Measurements from ENCODE around the gene TFAP2A.

The TFAP2A gene

DNA sequence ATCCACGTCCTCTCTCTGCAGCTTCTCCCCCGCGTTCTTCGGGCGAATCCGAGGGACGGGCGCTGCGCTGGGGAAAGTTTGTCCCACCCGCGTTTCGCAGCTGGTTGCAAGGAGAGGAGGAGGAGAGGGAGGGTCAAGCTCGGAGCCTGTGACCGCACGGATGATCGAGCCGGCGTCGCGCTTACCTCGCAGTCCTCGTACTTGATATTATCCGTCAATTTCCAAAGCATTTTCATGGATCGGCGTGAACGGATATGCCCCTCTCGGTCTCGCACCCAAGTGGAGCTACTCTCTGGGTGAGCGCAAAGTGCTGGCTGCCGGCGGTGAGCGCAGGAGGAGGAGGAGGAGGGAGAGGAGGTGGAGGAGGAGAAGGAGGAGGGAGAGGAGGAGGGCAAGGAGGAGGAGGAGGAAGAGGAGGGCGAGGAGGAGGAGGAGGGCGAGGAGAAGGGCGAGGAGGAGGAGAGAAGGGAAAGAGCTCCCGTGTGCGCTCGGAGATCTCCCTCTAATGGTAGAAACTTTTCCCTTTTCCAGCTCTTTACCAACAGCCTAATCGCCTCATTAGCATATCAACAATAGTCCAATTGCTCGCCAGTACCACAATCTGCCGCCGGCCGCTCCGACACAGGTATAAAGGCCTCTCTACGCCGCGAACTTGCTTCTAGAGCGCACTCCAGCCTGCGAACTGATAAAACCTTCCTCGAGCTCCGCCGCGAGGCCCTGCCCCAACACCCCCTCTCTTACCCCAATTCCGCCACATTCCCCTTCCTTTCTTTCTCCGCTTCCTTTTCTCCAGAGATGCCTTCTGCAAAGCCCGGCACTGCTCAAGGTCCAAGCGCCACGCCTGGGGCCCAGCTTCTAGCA, at the start of gene TFAP2A:
Gene TFAP2A, minus strand, starts transcription at position 319 of the 861 bp plus-strand sequence. Its CDS starts 83 bp downstream, at position 236.
- DNase-seq: no peak

DNA sequence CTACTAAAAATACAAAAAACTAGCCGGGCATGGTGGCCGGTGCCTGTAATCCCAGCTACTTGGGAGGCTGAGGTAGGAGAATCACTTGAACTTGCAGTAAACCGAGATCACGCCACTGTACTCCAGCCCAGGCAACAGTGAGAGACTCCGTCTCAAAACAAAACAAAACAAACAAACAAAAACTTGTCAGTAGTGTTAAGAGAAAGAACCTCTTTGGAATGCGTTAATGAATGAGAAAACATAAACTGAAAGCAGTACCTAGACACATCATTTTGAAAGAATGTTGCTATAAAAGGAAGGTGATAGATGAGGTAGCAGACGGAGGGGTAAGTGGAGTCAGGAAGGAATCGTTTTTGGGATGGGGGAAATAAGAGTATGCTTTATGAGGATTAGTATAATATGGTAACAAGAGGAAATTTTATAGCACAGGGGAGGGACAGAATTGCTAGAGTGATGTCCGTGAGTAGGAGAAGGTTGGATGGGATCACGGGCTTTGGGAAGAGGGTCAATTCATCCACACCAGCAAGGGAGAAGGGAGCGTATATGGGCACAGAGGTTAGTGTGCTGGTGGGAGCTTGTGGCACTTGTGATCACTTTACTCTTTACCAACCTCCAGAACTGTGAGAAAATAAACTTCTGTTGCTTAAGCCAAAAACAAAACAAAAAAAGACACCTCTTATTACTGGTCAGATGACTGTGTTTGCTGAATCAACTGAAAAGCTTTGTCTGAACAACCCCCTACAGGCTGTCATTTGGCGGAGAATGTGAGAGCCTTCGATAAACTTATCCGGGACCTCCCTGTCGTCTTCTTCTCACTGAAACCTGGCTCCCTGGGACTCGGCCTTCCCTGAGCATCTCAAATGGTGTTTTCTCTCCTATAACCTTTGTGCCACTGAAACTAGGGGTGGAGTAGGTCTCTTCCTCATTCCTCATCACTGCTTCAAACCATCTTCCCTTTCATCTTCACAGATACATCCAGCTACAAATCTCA, 48.9 kb upstream of the TFAP2A start:
- no peak for DNase-seq

DNA sequence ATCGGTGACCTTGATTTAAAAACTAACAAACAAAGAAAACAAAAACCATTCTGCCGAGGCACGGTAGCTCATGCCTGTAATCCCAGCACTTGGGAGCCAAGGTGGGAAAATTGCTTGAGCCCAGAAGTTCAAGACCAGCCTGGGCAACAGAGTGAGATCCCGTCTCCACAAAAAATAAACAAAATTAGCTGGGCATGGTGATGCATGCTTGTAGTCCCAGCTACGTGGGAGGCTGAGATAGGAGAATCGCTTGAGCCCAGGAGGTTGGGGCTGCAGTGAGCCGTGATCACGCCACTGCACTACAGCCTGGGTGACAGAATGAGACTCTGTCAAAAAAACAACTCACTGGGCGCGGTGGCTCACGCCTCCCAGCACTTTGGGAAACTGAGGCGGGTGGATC, 48.2 kb upstream of the TFAP2A start:
- no peak for DNase-seq

- DNase-seq: no peak
Measured at GRCh38 chr6:10461850-10462249, 47.0 kb upstream of the TFAP2A start.

DNA sequence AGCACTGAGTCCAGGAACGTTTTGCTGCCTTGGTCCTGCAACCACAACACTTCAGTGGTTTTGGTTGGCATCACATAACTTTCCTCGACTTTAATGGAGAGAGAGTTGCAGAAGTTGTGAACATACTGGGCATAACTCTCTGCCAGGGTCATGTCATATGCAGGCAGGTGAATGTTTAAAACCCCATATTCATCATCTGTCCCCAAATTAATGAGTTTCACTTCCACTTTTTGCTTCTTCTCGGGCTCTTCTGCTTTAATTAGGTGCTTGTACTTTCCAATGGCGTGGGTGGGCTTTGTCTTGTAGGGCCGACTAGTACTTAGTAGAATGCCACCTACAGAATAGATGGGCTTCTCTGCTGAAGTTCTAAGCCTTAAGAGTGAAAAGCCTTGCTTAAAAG, 45.2 kb upstream of the TFAP2A start:
- no peak for DNase-seq

DNA sequence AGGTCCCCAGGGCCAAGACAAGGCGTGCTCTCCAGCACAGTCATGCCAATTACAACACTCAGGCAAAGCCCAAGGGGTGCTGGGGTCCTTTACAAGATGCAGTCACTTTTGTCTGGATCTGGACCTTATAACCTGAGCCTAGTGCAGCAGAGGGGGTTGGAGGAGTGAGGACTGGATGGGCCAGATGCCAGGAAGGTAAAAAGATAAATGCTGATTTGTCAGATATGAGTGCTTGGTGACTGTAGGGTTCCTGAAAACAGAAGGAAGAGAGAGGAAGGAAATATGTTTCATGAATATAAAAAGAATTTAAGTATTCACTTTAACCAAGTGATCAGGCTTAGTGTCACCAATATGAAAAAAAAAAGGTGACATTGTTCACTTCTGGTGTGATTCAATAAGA, 43.4 kb upstream of the TFAP2A start:
- DNase-seq: no peak

- DNase-seq: no peak
Measured at GRCh38 chr6:10453596-10453995, 38.7 kb upstream of the TFAP2A start.

- no peak for DNase-seq
Measured at GRCh38 chr6:10451828-10452509, 37.1 kb upstream of the TFAP2A start.

GRCh38 chr6:10451394-10451793, 36.5 kb upstream of the TFAP2A start:
- DNase-seq: no peak

DNA sequence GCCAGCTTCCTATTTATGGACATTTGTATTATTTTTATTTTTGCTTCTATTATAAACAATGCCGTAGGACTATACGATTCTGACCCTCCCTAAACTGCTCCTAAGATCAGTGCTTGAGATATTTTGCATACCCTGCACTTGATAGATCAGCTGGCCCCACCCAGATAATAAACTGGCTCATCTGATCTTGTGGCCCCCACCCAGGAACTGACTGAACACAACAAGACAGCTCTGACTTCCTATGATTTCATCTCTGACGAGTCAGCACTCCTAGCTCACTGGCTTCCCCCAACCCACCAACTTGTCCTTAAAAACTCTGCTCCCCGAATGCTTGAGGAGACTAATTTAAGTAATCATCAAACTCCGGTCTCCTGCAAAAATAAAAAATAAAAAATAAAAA, 34.9 kb upstream of the TFAP2A start:
- no peak for DNase-seq

DNA sequence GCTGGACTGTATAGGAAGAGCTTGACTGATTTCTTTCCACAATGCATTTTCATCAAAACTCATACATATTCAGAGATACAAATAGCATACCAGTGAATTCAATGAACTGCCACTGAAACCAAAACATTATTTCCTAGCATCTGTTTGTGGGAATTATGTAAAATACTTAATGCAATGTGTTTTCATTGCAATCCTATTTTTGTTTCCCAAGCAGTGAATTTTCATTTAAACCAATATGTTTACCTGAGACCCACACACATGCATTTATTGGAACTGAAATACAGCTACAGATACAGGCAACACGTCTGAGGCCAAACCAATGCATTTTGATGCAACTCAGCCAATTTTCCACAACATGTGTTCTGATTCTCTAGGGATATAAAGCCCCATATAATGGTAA, 33.2 kb upstream of the TFAP2A start:
- no peak for DNase-seq

DNA sequence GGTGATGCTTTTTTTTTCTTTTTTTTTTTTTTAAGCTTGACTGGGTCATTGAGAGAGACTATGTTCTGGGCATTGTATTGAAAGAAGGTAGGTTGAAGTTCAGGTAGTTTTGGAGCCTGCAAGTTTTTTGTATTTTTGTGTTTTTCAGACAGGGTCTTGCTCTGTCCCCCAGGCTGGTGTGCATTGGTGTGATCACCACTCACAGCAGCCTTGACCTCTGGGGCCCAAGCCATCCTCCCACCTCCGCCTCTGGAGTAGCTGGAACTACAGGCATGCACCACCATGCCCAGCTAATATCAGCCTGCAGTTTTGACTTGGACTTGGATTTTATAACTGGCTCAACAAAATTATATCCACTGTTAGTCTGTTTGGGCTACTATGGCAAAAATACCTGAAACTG, 31.7 kb upstream of the TFAP2A start:
- DNase-seq: no peak

DNA sequence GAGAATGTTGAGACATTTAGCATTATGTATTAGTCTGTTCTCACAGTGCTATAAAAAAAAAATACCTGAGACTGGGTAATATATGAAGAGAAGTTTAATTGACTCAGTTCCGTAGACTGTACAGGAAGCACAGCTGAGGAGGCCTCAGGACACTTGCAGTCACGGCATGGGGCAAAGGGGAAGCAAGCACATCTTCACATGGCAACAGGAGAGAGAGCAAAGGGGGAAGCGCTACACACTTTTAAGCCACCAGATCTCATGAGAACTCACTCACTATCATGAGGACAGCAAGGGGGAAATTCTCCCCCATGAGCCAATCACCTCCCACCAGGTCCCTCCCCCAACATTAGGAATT, 26.8 kb upstream of the TFAP2A start:
- no peak for DNase-seq

GRCh38 chr6:10441004-10441654, 26.3 kb upstream of the TFAP2A start:
- DNase-seq: no peak

DNA sequence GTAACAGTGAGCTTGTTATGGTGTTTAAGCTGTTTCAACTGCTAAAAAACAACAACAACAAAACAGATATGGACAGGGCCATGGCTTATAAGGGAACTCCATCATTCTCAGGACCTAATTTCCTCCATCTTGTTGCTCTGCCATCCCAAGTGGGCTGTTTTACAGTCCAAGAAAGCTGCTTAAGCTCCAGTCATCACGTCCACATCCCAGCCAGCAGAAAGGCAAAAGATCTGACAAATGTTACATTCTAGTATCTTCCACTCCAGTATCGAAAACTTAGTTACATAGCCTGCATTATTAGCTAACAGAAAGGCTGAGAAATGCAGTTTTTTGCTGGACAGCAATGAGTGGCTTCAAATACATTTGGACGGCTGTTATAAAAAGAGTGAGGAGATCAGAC, 23.0 kb upstream of the TFAP2A start:
- no peak for DNase-seq

- DNase-seq: no peak
Measured at GRCh38 chr6:10434235-10434634, 19.4 kb upstream of the TFAP2A start.

DNA sequence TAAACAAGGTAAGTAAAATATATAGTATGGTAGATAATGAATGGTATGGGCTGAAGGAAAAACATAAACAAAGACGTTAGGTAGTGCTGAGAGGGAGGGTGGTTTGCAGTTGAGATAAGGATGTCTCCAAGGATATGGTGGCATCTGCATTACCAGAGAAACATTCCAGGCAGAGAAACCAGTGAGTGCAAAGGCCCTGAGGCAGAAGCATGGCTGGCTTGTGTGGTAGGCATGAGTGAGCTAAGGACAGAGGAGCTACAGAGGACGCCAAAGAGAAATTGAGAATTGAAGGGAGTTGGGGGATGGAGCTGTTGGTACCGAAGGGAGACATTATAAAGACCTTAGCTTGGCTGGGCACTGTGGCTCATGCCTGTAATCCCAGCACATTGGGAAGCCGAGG, 18.4 kb upstream of the TFAP2A start:
- no peak for DNase-seq

- DNase-seq: no peak
Measured at GRCh38 chr6:10431423-10432164, 16.7 kb upstream of the TFAP2A start.

DNA sequence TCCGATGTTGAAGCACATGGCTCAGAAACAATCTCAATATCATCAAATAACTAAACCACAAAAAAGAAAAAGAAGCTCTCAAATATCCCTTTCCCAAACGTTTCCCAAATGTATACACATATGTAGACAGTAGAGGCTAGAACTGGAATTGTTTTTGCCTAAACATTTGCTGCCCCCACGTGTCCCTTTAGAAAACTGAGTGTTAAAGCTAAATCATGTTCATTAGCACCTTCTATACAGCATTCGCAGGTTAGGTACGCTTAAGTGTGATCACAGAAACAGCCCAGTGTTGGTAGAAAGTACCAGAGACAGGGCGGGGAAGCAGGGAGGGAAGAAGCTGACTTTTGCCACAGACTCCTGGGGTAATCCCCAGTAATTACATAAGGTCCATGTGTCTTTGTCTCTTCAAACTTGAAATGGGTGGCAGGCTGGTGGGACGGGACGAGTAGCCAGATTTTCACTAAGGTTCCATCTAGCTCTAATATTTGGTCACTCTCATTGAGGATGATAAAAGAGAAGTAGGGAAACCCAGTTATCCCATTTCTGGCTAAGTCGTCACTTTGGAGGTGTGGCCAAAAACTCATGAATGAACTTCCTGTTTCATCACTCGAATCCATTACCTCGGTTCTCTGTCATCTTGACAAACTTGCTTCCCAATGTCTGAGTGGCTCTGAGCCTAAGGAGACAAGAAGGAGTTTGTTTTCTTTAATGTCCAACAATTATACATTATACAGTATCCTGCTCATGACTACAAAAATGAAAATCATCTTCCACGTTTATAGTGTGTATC, 15.0 kb upstream of the TFAP2A start:
- DNase-seq: no peak

GRCh38 chr6:10426781-10427279, 12.0 kb upstream of the TFAP2A start:
- DNase-seq: no peak

All from activated CD4-positive, alpha-beta T cell treated with anti-CD3 and anti-CD28 coated beads for 4 hours (primary cell).